ENCODE results near the gene ZKSCAN7.

- TF ChIP-seq, protein P1, sequence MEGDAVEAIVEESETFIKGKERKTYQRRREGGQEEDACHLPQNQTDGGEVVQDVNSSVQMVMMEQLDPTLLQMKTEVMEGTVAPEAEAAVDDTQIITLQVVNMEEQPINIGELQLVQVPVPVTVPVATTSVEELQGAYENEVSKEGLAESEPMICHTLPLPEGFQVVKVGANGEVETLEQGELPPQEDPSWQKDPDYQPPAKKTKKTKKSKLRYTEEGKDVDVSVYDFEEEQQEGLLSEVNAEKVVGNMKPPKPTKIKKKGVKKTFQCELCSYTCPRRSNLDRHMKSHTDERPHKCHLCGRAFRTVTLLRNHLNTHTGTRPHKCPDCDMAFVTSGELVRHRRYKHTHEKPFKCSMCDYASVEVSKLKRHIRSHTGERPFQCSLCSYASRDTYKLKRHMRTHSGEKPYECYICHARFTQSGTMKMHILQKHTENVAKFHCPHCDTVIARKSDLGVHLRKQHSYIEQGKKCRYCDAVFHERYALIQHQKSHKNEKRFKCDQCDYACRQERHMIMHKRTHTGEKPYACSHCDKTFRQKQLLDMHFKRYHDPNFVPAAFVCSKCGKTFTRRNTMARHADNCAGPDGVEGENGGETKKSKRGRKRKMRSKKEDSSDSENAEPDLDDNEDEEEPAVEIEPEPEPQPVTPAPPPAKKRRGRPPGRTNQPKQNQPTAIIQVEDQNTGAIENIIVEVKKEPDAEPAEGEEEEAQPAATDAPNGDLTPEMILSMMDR (IDR thresholded peaks at IDR 0.05): no peak
- TF ChIP-seq POLR2A (IDR thresholded peaks at IDR 0.05): no peak
These were observed 7.2 kb downstream of the ZKSCAN7 start for GRCh38 chr3:44562147-44562546.

Data from esophagus squamous epithelium (tissue), 4 donors.